Sigmoid colon (tissue), 7 donors: ENCODE data around the gene MARCHF6. TPM values are rescaled to one million over a fixed set of nuclear protein-coding genes. Genes with fewer than 3 reads are reported as not detected.

Experiments
- DNase-seq: peaks from one replicate; pipeline ENCODE4 v3.0.0-alpha.2; 2019
- H3K27ac ChIP-seq, 4 donors: fragments of 200-600 bp; sonication (generic); one replicate each; pipeline ENCODE4 v1.5.1; 2016 to 2019; ENCODE audit warnings: mild to moderate bottlenecking in 1 of 4
- H3K27me3 ChIP-seq, 3 donors: fragments of 200-600 bp; sonication (generic); one replicate each; pipeline ENCODE4 v1.5.1; 2019; ENCODE audit warnings: mild to moderate bottlenecking in 1 of 3
- H3K36me3 ChIP-seq, 4 donors: fragments of 200-600 bp; sonication (generic); one replicate each; pipeline ENCODE4 v1.5.1; 2016 to 2019
- H3K4me1 ChIP-seq, 4 donors: fragments of 200-600 bp; sonication (generic); one replicate each; pipeline ENCODE4 v1.5.1; 2017 to 2019
- H3K4me3 ChIP-seq, 4 donors: fragments of 200-600 bp; sonication (generic); one replicate each; pipeline ENCODE4 v1.5.1; 2017 to 2019; ENCODE audit warnings: mild to moderate bottlenecking in 2 of 4, moderate library complexity in 1 of 4
- H3K9me3 ChIP-seq, 4 donors: fragments of 200-600 bp in 3 of 4; sonication (generic) in 3 of 4; one replicate each; pipeline versions ENCODE4 v1.5.1 to v1.6.1; 2013 to 2019
- EP300 ChIP-seq, 4 donors: sonication (generic); formaldehyde crosslinking; IDR thresholded peaks; one replicate each; pipeline ENCODE4 v1.6.1; 2017; ENCODE audit warnings: antibody characterized with exemption in 4 of 4
- POLR2A ChIP-seq, 2 donors: fragments of 450-650 bp; IDR thresholded peaks; one replicate each; pipeline ENCODE4 v1.6.1; 2016; ENCODE audit warnings: antibody characterized with exemption in 2 of 2, mild to moderate bottlenecking in 2 of 2, moderate library complexity in 2 of 2
- POLR2AphosphoS5 ChIP-seq, 4 donors: sonication (generic); formaldehyde crosslinking; IDR thresholded peaks; one replicate each; pipeline ENCODE4 v1.6.1; 2017; ENCODE audit warnings: antibody characterized with exemption in 4 of 4
- WGBS, 2 donors: extraction: QIAGEN DNeasy Blood & Tissue Kit; methylation state at CpG; one replicate each; pipeline ENCODE4 v1.1.7; 2013; 5-methylcytosine and 5-hydroxymethylcytosine counted together
- intact Hi-C: fragments of 100-400 bp; cut with DNase I; formaldehyde crosslinking; loops from one replicate; pipeline ENCODE4 v1.15.1; 2023
- polyA plus RNA-seq, 3 donors: library from polyadenylated mRNA; stranded (reverse); fragments of 200-250 nt; gene quantifications; one replicate each; pipeline ENCODE4 v1.2.3, GENCODE V29; 2013
- total RNA-seq, 4 donors: library from RNA; depleted of rRNA; stranded (reverse); fragments of >200 nt; gene quantifications; one replicate each; pipeline ENCODE4 v1.1.0, GENCODE V29; 2016
- TF ChIP-seq, protein P1 (sequence below), 4 experiments: fragments of 450-650 bp in 3 of 4; fragments of 200-600 bp in 1 of 4; IDR thresholded peaks; one replicate each; pipeline ENCODE4 v1.5.1; 2016 to 2019; ENCODE audit warnings: antibody characterized with exemption in 4 of 4, mild to moderate bottlenecking in 3 of 4, moderate library complexity in 2 of 4
- donor health status: healthy with polysubstance abuse.
- donor health status: Bipolar disorder and iron deficiency.
- donor health status: healthy.

The MARCHF6 gene
- total and polyA plus RNA-seq, 7 donors: 6.0 to 108 (median 77.0) TPM

- H3K4me1 ChIP-seq: peaks cover 0 to 18% (median 8%) of the 10 kb centered on the region in 4 donors
- no peaks in the 10 kb centered on the region for H3K9me3 ChIP-seq
- TF ChIP-seq POLR2A (IDR thresholded peaks at IDR 0.05): no peak
- WGBS, 2 donors: 72 to 77% methylated on average over 6 of the region's 6 CpGs
- no peaks in the 10 kb centered on the region for H3K27me3 ChIP-seq
- H3K27ac ChIP-seq: peak overlapping the region in 1 of 4 donors; percentile 1
- intact Hi-C loops: no loop called here
- no peak for DNase-seq
- H3K36me3 ChIP-seq: no peaks in the 10 kb centered on the region
- no peak overlapping the region for H3K4me3 ChIP-seq
Observed at GRCh38 chr5:10324518-10325370, 28.8 kb upstream of the MARCHF6 start.

DNA sequence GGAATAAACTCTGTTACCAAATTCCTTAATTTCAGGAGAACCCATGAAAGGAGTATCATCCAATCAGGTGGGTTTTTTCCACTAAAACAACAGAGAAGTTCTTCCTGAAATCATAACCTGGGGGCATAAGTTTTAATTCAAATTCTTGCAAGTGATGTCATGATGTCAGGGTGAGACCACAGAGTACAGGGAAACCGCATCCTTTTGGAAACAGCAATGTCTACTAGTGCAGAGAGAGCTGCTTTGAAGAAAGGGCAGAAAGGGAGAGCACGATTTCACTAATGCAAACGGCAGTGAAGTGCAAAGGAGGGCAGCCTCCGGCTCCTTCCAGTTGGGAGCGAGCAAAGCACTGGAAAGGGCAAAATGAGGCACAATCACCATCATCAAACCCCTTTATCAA lies 25.2 kb upstream of the MARCHF6 start:
- no peaks in the 10 kb centered on the region for H3K27me3 ChIP-seq
- H3K9me3 ChIP-seq: no peaks in the 10 kb centered on the region
- intact Hi-C loops: no loop called here
- no peak overlapping the region for H3K4me3 ChIP-seq
- no peak overlapping the region for H3K27ac ChIP-seq
- 91 to 92% methylated on average over 5 of the region's 5 CpGs for WGBS, 2 donors
- DNase-seq: no peak
- H3K36me3 ChIP-seq: no peaks in the 10 kb centered on the region
- H3K4me1 ChIP-seq: peaks cover 0 to 52% (median 44%) of the 10 kb centered on the region in 4 donors
- no peak for TF ChIP-seq POLR2A (IDR thresholded peaks at IDR 0.05)
- no peak for TF ChIP-seq POLR2AphosphoS5 (IDR thresholded peaks at IDR 0.05)
- TF ChIP-seq, protein P1, sequence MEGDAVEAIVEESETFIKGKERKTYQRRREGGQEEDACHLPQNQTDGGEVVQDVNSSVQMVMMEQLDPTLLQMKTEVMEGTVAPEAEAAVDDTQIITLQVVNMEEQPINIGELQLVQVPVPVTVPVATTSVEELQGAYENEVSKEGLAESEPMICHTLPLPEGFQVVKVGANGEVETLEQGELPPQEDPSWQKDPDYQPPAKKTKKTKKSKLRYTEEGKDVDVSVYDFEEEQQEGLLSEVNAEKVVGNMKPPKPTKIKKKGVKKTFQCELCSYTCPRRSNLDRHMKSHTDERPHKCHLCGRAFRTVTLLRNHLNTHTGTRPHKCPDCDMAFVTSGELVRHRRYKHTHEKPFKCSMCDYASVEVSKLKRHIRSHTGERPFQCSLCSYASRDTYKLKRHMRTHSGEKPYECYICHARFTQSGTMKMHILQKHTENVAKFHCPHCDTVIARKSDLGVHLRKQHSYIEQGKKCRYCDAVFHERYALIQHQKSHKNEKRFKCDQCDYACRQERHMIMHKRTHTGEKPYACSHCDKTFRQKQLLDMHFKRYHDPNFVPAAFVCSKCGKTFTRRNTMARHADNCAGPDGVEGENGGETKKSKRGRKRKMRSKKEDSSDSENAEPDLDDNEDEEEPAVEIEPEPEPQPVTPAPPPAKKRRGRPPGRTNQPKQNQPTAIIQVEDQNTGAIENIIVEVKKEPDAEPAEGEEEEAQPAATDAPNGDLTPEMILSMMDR (IDR thresholded peaks at IDR 0.05): no peak
- TF ChIP-seq EP300 (IDR thresholded peaks at IDR 0.05): no peak

DNA sequence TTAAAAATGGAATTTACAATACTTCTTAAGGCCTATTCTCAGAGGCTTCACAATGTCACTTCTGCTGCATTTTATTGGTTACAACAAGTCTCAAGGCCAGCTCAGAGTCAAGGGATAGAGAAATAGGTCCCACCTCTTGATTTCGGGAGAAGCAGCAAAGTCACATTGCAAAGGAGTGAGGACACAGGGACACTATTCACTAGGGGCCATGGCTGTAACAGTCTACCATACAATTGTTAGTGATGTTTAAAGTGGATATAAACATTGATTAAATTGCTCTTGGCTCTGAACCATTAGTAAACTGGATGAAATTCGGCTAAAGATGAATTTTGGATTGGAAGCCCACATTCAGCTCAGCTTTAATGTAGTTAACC lies 24.1 kb upstream of the MARCHF6 start:
- H3K9me3 ChIP-seq: no peaks in the 10 kb centered on the region
- H3K27me3 ChIP-seq: no peaks in the 10 kb centered on the region
- H3K27ac ChIP-seq: peak overlapping the region; percentile 33 to 70 (median 66)
- intact Hi-C loops: no loop called here
- H3K4me3 ChIP-seq: no peak overlapping the region
- 75 to 77% methylated on average over 2 of the region's 2 CpGs for WGBS, 2 donors
- TF ChIP-seq, protein P1 (IDR thresholded peaks at IDR 0.05): no peak
- TF ChIP-seq POLR2A (IDR thresholded peaks at IDR 0.05) (no peak), EP300 (IDR thresholded peaks at IDR 0.05) (no peak), POLR2AphosphoS5 (IDR thresholded peaks at IDR 0.05) (no peak)
- DNase-seq: no peak
- H3K4me1 ChIP-seq: peaks cover 0 to 56% (median 52%) of the 10 kb centered on the region in 4 donors
- no peaks in the 10 kb centered on the region for H3K36me3 ChIP-seq

GRCh38 chr5:10329820-10330481 lies 23.5 kb upstream of the MARCHF6 start:
- 81 to 91% methylated on average over 7 of the region's 7 CpGs for WGBS, 2 donors
- Histone ChIP-seq H3K9me3 (no peaks in the 10 kb centered on the region), H3K36me3 (no peaks in the 10 kb centered on the region), H3K4me3 (no peak overlapping the region), H3K4me1 (peaks cover 0 to 56% (median 49%) of the 10 kb centered on the region in 4 donors), H3K27me3 (no peaks in the 10 kb centered on the region), H3K27ac (peak overlapping the region; percentile 33 to 70 (median 66))
- TF ChIP-seq, protein P1 (IDR thresholded peaks at IDR 0.05): no peak
- no peak for TF ChIP-seq POLR2A (IDR thresholded peaks at IDR 0.05)
- peak; percentile 54 to 68 (median 64) for TF ChIP-seq POLR2AphosphoS5 (IDR thresholded peaks at IDR 0.05)
- intact Hi-C loops: loop anchor here (10.0 kb wide), 1 partner anchor 45 kb away; no protein-coding TSS in a partner anchor
- peak; percentile 80 for DNase-seq
